ENCODE data around the gene ATG2B. TPM values are rescaled to one million over a fixed set of nuclear protein-coding genes. Genes with fewer than 3 reads are reported as not detected.

ATG2B gene
- total RNA-seq, 4 donors from 2014 or later: 17.1 to 56.6 (median 41.6) TPM

DNA sequence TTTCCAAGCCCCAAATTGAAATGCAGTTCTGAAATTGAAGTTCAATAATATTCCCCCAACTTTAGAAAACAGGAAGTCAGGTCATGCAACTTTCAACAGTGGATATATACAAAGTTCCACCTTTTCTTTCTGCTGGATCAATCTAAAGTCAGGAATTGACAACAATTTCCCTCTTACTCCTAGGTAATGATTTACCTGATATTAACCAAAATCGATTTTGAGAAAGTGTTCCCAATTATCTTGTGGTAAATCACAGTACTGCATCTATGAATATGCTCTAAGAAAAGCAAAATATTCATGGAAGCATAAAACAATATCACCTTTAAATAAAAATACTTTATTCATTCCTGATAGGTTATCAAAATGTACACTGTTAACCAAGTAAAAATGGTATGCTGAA is 78.7 kb downstream of the ATG2B start:
- H3K4me3 ChIP-seq: no peak overlapping the region
- H3K9me3 ChIP-seq: no peaks in the 10 kb centered on the region
- no peak for TF ChIP-seq POLR2A (IDR thresholded peaks at IDR 0.05)
- TF ChIP-seq, protein P1, sequence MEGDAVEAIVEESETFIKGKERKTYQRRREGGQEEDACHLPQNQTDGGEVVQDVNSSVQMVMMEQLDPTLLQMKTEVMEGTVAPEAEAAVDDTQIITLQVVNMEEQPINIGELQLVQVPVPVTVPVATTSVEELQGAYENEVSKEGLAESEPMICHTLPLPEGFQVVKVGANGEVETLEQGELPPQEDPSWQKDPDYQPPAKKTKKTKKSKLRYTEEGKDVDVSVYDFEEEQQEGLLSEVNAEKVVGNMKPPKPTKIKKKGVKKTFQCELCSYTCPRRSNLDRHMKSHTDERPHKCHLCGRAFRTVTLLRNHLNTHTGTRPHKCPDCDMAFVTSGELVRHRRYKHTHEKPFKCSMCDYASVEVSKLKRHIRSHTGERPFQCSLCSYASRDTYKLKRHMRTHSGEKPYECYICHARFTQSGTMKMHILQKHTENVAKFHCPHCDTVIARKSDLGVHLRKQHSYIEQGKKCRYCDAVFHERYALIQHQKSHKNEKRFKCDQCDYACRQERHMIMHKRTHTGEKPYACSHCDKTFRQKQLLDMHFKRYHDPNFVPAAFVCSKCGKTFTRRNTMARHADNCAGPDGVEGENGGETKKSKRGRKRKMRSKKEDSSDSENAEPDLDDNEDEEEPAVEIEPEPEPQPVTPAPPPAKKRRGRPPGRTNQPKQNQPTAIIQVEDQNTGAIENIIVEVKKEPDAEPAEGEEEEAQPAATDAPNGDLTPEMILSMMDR (IDR thresholded peaks at IDR 0.05): no peak
- H3K27me3 ChIP-seq: no peaks in the 10 kb centered on the region
- intact Hi-C loops (cut with DNase I; ENCODE audit: low total_unique reads): no loop called here
- no peaks in the 10 kb centered on the region for H3K4me1 ChIP-seq
- no peaks in the 10 kb centered on the region for H3K36me3 ChIP-seq
- no peak for DNase-seq
- H3K27ac ChIP-seq: no peak overlapping the region

DNA sequence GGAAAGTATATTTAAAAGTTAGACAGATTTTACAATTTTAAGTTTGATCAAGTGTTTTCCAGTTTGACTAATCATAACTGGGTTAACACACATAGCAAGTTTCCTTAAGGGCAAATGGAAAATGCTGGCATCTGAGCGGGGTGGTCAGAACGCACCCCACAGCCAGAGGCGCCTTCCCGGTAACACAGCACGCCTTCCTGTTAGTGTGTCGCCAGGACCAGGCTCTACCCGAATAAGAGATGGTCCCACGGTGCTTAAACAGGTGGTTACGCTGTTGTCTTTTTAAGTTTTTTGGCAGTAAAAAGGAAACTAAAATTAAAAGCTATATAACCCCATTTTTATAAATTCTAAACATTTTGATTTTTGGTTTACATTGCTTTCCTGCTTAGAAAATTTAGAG is 79.1 kb downstream of the ATG2B start:
- no peak overlapping the region for H3K27ac ChIP-seq
- no peak for TF ChIP-seq POLR2A (IDR thresholded peaks at IDR 0.05)
- TF ChIP-seq, protein P1 (IDR thresholded peaks at IDR 0.05): no peak
- H3K9me3 ChIP-seq: no peaks in the 10 kb centered on the region
- H3K4me1 ChIP-seq: no peaks in the 10 kb centered on the region
- no peaks in the 10 kb centered on the region for H3K36me3 ChIP-seq
- H3K27me3 ChIP-seq: no peaks in the 10 kb centered on the region
- H3K4me3 ChIP-seq: no peak overlapping the region
- intact Hi-C loops (cut with DNase I; ENCODE audit: low total_unique reads): no loop called here
- no peak for DNase-seq

DNA sequence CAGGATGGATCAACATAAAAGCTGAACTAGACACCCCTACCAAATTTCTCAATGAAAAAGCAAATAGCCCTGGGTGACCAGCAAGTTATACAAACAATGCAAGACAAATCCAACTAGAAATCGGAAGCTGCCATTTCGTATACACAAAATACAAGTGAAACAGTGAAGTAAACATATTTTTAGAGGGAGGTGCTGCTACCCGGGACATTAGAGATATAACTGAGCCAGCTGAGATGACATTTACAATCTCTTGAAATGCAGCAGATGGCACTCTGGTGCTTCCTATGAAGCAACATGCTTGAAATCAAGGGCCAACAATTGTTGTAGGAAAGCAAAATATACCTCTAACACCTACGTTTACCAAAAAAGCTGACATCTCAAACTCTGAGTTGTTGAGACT is 81.7 kb downstream of the ATG2B start:
- no peak for DNase-seq
- no peak for TF ChIP-seq POLR2A (IDR thresholded peaks at IDR 0.05)
- TF ChIP-seq, protein P1 (IDR thresholded peaks at IDR 0.05): no peak
- Histone ChIP-seq H3K9me3 (no peaks in the 10 kb centered on the region), H3K36me3 (no peaks in the 10 kb centered on the region), H3K27me3 (no peaks in the 10 kb centered on the region), H3K4me1 (no peaks in the 10 kb centered on the region), H3K4me3 (no peak overlapping the region), H3K27ac (no peak overlapping the region)
- intact Hi-C loops (cut with DNase I; ENCODE audit: low total_unique reads): no loop called here

DNA sequence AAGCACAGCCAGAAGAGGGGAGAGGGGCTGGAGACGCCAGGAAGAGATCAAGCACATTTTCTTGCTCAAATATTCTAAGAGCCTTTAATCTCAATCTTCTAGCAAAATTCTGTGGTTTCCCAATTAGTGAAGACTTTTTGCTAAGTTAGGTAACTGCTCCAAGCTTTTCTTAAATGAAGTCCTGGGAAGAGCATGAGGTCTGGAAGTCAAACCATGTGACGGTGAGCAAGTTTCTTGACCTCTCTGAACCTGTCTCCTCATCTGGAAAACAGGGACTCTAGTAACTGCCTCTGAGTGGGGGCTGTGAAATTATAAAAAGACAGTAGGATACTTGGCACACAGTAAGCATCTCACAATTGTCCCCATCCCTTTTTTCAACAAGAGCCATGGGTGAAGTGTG is 83.0 kb downstream of the ATG2B start:
- Histone ChIP-seq H3K4me3 (no peak overlapping the region), H3K4me1 (no peaks in the 10 kb centered on the region), H3K36me3 (no peaks in the 10 kb centered on the region), H3K27ac (no peak overlapping the region), H3K27me3 (no peaks in the 10 kb centered on the region), H3K9me3 (no peaks in the 10 kb centered on the region)
- no peak for DNase-seq
- TF ChIP-seq POLR2A (IDR thresholded peaks at IDR 0.05): no peak
- TF ChIP-seq, protein P1 (IDR thresholded peaks at IDR 0.05): no peak
- intact Hi-C loops (cut with DNase I; ENCODE audit: low total_unique reads): no loop called here

DNA sequence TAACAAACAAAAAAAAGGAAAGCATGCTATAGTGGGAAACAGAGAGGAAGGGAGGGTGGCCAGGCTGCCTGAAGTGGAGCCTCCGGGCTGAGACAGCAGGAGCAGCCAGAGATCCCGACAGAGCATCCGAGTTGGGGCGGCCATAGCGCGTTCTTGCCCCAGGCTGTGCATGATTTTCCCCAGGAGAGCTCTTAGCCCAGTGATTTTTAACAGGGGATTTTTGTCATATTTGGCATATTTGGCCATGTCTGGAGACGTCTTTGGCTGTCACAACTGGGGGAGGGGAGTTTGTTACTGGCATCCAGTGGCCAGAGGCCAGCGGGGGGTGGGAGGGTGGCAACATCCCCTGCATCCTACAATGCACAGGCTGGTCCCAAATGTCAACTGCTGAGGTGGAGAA is 83.6 kb downstream of the ATG2B start:
- Histone ChIP-seq H3K27me3 (no peaks in the 10 kb centered on the region), H3K4me3 (no peak overlapping the region), H3K4me1 (no peaks in the 10 kb centered on the region), H3K27ac (no peak overlapping the region), H3K36me3 (no peaks in the 10 kb centered on the region), H3K9me3 (no peaks in the 10 kb centered on the region)
- no peak for DNase-seq
- no peak for TF ChIP-seq POLR2A (IDR thresholded peaks at IDR 0.05)
- TF ChIP-seq, protein P1 (IDR thresholded peaks at IDR 0.05): no peak
- intact Hi-C loops (cut with DNase I; ENCODE audit: low total_unique reads): loop anchor here (5.0 kb wide), 1 partner anchor 172 kb away; no protein-coding TSS in a partner anchor
